SHP77 (cell line): ENCODE measurements around the gene PACC1.
A peak's percentile ranks its signal among the peaks of the same experiment; 100 is the strongest.

Experiments
- DNase-seq, 2 experiments: peaks; one replicate each; lab custom pipeline; 2025; lab: John Stamatoyannopoulos, UW

Gene PACC1

GRCh38 chr1:212437179-212437798 lies 22.6 kb upstream of the PACC1 start:
- DNase-seq: no peak

GRCh38 chr1:212434992-212435391 lies 20.3 kb upstream of the PACC1 start:
- DNase-seq: no peak

GRCh38 chr1:212433577-212434462 lies 19.1 kb upstream of the PACC1 start:
- DNase-seq: no peak

- peak; percentile 64 to 75 for DNase-seq
Observed at GRCh38 chr1:212432661-212433576, 18.2 kb upstream of the PACC1 start, which contains the start of gene NENF. NENF (plus strand) TSS chr1:212432920; CDS start chr1:212432944, 24 bp downstream.

GRCh38 chr1:212432272-212432660 lies 17.6 kb upstream of the PACC1 start:
- peak in 1 of 2 experiments; percentile 8 for DNase-seq

GRCh38 chr1:212431644-212432043 lies 17.0 kb upstream of the PACC1 start:
- no peak for DNase-seq

GRCh38 chr1:212430955-212431394 lies 16.3 kb upstream of the PACC1 start:
- no peak for DNase-seq

GRCh38 chr1:212430416-212430815 lies 15.7 kb upstream of the PACC1 start:
- no peak for DNase-seq

- no peak for DNase-seq
Observed at GRCh38 chr1:212428496-212428895, 13.8 kb upstream of the PACC1 start.

GRCh38 chr1:212423879-212424278 lies 9.2 kb upstream of the PACC1 start:
- DNase-seq: no peak

- DNase-seq: no peak
Observed at GRCh38 chr1:212421165-212421564, 6.5 kb upstream of the PACC1 start.

- DNase-seq: no peak
Observed at GRCh38 chr1:212415107-212415841, 588 bp upstream of the PACC1 start.

GRCh38 chr1:212413902-212414327 lies 771 bp downstream of the PACC1 start:
- DNase-seq: no peak

GRCh38 chr1:212412374-212412773 lies 2.3 kb downstream of the PACC1 start:
- DNase-seq: no peak

GRCh38 chr1:212410231-212410820 lies 4.4 kb downstream of the PACC1 start:
- no peak for DNase-seq

- DNase-seq: no peak
Observed at GRCh38 chr1:212402666-212403321, 11.9 kb downstream of the PACC1 start.

- DNase-seq: no peak
Observed at GRCh38 chr1:212401838-212402582, 12.7 kb downstream of the PACC1 start.

- no peak for DNase-seq
Observed at GRCh38 chr1:212401042-212401441, 13.6 kb downstream of the PACC1 start.

GRCh38 chr1:212397171-212397570 lies 17.5 kb downstream of the PACC1 start:
- no peak for DNase-seq

GRCh38 chr1:212396638-212397037 lies 18.0 kb downstream of the PACC1 start:
- no peak for DNase-seq
